ENCODE data around the gene CCDC70.

DNA sequence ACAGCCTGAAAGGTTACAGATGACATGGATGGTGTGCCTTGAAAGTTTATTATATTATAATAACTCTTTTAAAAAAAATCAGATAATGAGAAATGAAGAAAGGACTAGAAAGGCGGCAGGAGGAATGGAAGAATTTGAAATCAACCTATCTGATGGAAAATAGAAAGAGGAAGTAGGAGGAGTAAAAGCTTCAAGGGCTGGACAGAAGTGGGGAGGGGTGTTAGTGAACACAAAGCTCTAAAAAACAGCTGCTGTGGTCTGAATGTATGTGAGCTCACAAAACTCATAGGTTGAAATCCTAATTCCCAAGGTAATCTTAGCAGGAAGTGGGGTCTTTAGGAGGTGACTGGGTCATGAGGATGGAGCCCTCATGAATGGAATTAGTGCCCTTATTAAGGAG, 19.5 kb downstream of the CCDC70 start:
- TF ChIP-seq, protein P1, sequence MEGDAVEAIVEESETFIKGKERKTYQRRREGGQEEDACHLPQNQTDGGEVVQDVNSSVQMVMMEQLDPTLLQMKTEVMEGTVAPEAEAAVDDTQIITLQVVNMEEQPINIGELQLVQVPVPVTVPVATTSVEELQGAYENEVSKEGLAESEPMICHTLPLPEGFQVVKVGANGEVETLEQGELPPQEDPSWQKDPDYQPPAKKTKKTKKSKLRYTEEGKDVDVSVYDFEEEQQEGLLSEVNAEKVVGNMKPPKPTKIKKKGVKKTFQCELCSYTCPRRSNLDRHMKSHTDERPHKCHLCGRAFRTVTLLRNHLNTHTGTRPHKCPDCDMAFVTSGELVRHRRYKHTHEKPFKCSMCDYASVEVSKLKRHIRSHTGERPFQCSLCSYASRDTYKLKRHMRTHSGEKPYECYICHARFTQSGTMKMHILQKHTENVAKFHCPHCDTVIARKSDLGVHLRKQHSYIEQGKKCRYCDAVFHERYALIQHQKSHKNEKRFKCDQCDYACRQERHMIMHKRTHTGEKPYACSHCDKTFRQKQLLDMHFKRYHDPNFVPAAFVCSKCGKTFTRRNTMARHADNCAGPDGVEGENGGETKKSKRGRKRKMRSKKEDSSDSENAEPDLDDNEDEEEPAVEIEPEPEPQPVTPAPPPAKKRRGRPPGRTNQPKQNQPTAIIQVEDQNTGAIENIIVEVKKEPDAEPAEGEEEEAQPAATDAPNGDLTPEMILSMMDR (IDR thresholded peaks at IDR 0.05): no peak
- TF ChIP-seq POLR2A (IDR thresholded peaks at IDR 0.05): no peak
- no peak for TF ChIP-seq POLR2AphosphoS5 (IDR thresholded peaks at IDR 0.05)
